ENCODE measurements around the gene SLC35A5.

DNA sequence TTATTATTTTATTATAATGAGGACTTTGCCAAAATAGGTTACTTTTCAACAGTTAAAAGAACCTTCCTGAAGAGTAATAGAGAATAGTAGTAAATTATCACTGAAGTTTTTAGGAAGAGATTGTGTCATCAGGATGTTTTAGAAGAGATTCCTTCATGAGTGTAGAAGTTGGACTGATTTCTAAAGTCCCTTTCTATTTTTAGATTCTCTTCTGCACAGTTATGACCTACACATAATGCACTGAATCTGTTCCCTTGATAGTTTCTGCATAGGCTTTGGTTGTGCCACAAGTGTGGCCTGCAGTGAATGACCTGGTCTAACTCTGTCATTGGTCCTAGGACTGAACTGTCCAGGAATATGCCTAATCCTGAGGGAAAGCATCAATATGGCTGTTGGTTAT is 23.9 kb downstream of the SLC35A5 start:
- TF ChIP-seq, protein P1, sequence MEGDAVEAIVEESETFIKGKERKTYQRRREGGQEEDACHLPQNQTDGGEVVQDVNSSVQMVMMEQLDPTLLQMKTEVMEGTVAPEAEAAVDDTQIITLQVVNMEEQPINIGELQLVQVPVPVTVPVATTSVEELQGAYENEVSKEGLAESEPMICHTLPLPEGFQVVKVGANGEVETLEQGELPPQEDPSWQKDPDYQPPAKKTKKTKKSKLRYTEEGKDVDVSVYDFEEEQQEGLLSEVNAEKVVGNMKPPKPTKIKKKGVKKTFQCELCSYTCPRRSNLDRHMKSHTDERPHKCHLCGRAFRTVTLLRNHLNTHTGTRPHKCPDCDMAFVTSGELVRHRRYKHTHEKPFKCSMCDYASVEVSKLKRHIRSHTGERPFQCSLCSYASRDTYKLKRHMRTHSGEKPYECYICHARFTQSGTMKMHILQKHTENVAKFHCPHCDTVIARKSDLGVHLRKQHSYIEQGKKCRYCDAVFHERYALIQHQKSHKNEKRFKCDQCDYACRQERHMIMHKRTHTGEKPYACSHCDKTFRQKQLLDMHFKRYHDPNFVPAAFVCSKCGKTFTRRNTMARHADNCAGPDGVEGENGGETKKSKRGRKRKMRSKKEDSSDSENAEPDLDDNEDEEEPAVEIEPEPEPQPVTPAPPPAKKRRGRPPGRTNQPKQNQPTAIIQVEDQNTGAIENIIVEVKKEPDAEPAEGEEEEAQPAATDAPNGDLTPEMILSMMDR (IDR thresholded peaks at IDR 0.05 in 8 of 11, conservative IDR thresholded peaks at IDR 0.05 in 3 of 11) = no peak
- TF ChIP-seq POLR2AphosphoS5 (IDR thresholded peaks at IDR 0.05) (no peak), POLR2A (IDR thresholded peaks at IDR 0.05) (no peak)
